A549 (cell line): ENCODE data around the gene AFF2. TPM values are rescaled to one million over a fixed set of nuclear protein-coding genes. Genes with fewer than 3 reads are reported as not detected.
"Not testable (repeated sequence)": the region's sequence is repeated elsewhere in the genome, so short reads cannot be mapped to it uniquely, and the experiment has no call there.

Source experiments
- ATAC-seq, 2 experiments: fragments of 200-7000 bp in 1 of 2; fragments of >200 bp in 1 of 2; cut with Nextera tagmentation in 1 of 2; cut with Tn5 transposase in 1 of 2; 3 replicates each; pipeline versions ENCODE4 v1.8.0 to v1.9.1; 2018 to 2020; ENCODE audit warnings: mild to moderate bottlenecking in 1 of 2, moderate library complexity in 1 of 2
- CTCF ChIA-PET: fragments of 300-600 bp; sonication (Branson Sonifier 250); formaldehyde crosslinking; extraction: SDS; loops from one replicate; lab custom pipeline; 2021; ENCODE audit warnings: antibody characterized with exemption, inconsistent platforms; lab: Yijun Ruan, JAX
- POLR2A ChIA-PET: fragments of 350-600 bp; formaldehyde crosslinking; extraction: SDS; loops from one replicate; lab custom pipeline; 2021; ENCODE audit warnings: antibody characterized with exemption, inconsistent platforms; lab: Yijun Ruan, JAX
- DNase-seq, 2 experiments: peaks; one replicate each; pipeline versions ENCODE4 v3.0.0 to v3.0.0-alpha.2; 2011 to 2016; ENCODE audit warnings: low read depth in 1 of 2, low spot score in 1 of 2
- FAIRE-seq: peaks from 2 replicates; lab custom pipeline; 2011; peaks lifted over from hg19 to GRCh38; lab: Jason Lieb, UNC
- H3K27ac ChIP-seq, 2 experiments: fragments of >200 bp; sonication (Bioruptor Twin); formaldehyde crosslinking; 3 replicates each; pipeline ENCODE4 v1.5.1; 2016 to 2017
- H3K4me1 ChIP-seq: fragments of >200 bp; sonication (Bioruptor Twin); formaldehyde crosslinking; 3 replicates; pipeline ENCODE4 v1.6.1; 2016
- H3K4me2 ChIP-seq: fragments of >200 bp; sonication (Bioruptor Twin); formaldehyde crosslinking; 3 replicates; pipeline ENCODE4 v1.6.1; 2016
- H3K4me3 ChIP-seq: fragments of >200 bp; sonication (Bioruptor Twin); formaldehyde crosslinking; 3 replicates; pipeline ENCODE4 v1.5.1; 2016
- H3K9me3 ChIP-seq: fragments of >200 bp; sonication (Bioruptor Twin); formaldehyde crosslinking; 3 replicates; pipeline ENCODE4 v1.6.1; 2016
- BHLHE40 ChIP-seq: IDR thresholded peaks from 2 replicates; pipeline ENCODE4 v1.6.1; 2012; ENCODE audit warnings: low read depth, low read length, inconsistent platforms
- CBX2 ChIP-seq: fragments of 200-600 bp; sonication (generic); IDR thresholded peaks from 2 replicates; pipeline ENCODE4 v1.6.1; 2016; ENCODE audit warnings: low read depth, mild to moderate bottlenecking, borderline replicate concordance
- CHD2 ChIP-seq: fragments of 150-350 bp; IDR thresholded peaks from 2 replicates; pipeline ENCODE4 v1.6.1; 2014; ENCODE audit warnings: low read length; ENCODE audit not compliant: partially characterized antibody
- CHD4 ChIP-seq: fragments of 200-600 bp; sonication (generic); IDR thresholded peaks from 2 replicates; pipeline ENCODE4 v1.6.1; 2016; ENCODE audit warnings: antibody characterized with exemption, mild to moderate bottlenecking, borderline replicate concordance
- EHMT2 ChIP-seq: fragments of 200-600 bp; sonication (generic); IDR thresholded peaks from 2 replicates; pipeline ENCODE4 v1.6.1; 2016; ENCODE audit warnings: antibody characterized with exemption, low read depth, mild to moderate bottlenecking, moderate library complexity
- EP300 ChIP-seq, 2 experiments: fragments of >200 bp; sonication (Bioruptor Twin); formaldehyde crosslinking; IDR thresholded peaks; 2 replicates in 1 of 2; 3 replicates in 1 of 2; pipeline ENCODE4 v1.6.1; 2016 to 2017
- FOSL2 ChIP-seq, 2 experiments: fragments of 450-650 bp in 1 of 2; fragments of >200 bp in 1 of 2; sonication (Bioruptor Twin) in 1 of 2; formaldehyde crosslinking; IDR thresholded peaks; 2 replicates each; pipeline versions ENCODE4 v1.5.0 to v1.6.1; 2016 to 2020; ENCODE audit warnings: mild to moderate bottlenecking in 1 of 2, moderate library complexity in 1 of 2
- HDAC2 ChIP-seq: fragments of 200-600 bp; sonication (generic); IDR thresholded peaks from 2 replicates; pipeline ENCODE4 v1.6.1; 2016
- HES2 ChIP-seq: fragments of >200 bp; sonication (Bioruptor Twin); formaldehyde crosslinking; IDR thresholded peaks from 2 replicates; pipeline ENCODE4 v1.6.1; 2016
- HEYL ChIP-seq: fragments of 250-450 bp; sonication (Bioruptor Pico); IDR thresholded peaks from 2 replicates; pipeline ENCODE4 v1.8.0; 2021; ENCODE audit warnings: mild to moderate bottlenecking, moderate library complexity
- HOXB13 ChIP-seq: fragments of 250-450 bp; sonication (Bioruptor Pico); IDR thresholded peaks from 2 replicates; pipeline ENCODE4 v1.5.0; 2020; ENCODE audit warnings: low read depth, mild to moderate bottlenecking, moderate library complexity
- HOXB5 ChIP-seq: fragments of 250-450 bp; sonication (Bioruptor Pico); IDR thresholded peaks from 2 replicates; pipeline ENCODE4 v1.5.0; 2020; ENCODE audit warnings: mild to moderate bottlenecking, moderate library complexity
- MAFK ChIP-seq: fragments of 450-650 bp; IDR thresholded peaks from 2 replicates; pipeline ENCODE4 v1.6.1; 2014; ENCODE audit not compliant: partially characterized antibody
- MAX ChIP-seq: IDR thresholded peaks from 2 replicates; pipeline ENCODE4 v1.6.1; 2012
- MYC ChIP-seq: IDR thresholded peaks from 2 replicates; pipeline ENCODE4 v1.6.1; 2012; ENCODE audit warnings: mild to moderate bottlenecking, inconsistent platforms, low read length, improper control_type of control experiment, borderline replicate concordance
- NFE2L2 ChIP-seq: fragments of 150-350 bp; conservative IDR thresholded peaks from 2 replicates; pipeline ENCODE4 v1.6.1; 2014; ENCODE audit warnings: low read length
- NR3C1 ChIP-seq: fragments of >200 bp; sonication (Bioruptor Twin); formaldehyde crosslinking; IDR thresholded peaks from 3 replicates; pipeline ENCODE4 v1.6.1; 2017
- POLR2A ChIP-seq: IDR thresholded peaks from 2 replicates; pipeline ENCODE4 v1.6.1; 2012; ENCODE audit warnings: mild to moderate bottlenecking, low read length
- RCOR1 ChIP-seq: fragments of 150-350 bp; IDR thresholded peaks from 2 replicates; pipeline ENCODE4 v1.6.1; 2014; ENCODE audit warnings: antibody characterized with exemption, low read length, low read depth
- REST ChIP-seq: fragments of 200-600 bp; sonication (generic); IDR thresholded peaks from 2 replicates; pipeline ENCODE4 v1.6.1; 2016; ENCODE audit warnings: antibody characterized with exemption, mild to moderate bottlenecking, moderate library complexity
- ZFP36 ChIP-seq: fragments of 450-650 bp; IDR thresholded peaks from 2 replicates; pipeline ENCODE4 v1.6.1; 2014; ENCODE audit warnings: borderline replicate concordance; ENCODE audit not compliant: partially characterized antibody
- WGBS: methylation state at CpG from one replicate; pipeline ENCODE4 v1.1.6; 2017; ENCODE audit errors: missing lambda C conversion rate; 5-methylcytosine and 5-hydroxymethylcytosine counted together
- polyA plus RNA-seq, 4 experiments: library from polyadenylated mRNA; depleted of rRNA in 3 of 4; stranded (reverse); fragments of >200 nt; fragmentation: RNase III in 1 of 4; extraction: RNeasy Plus Mini Kit Qiagen cat#74134 plus additional on column Dnase treatment in 1 of 4; gene quantifications; 2 replicates in 3 of 4; 3 replicates in 1 of 4; pipeline ENCODE4 v1.2.3, GENCODE V29; 2011 to 2017

AFF2 gene
- polyA plus RNA-seq, 2 of the 4 experiments (the other 2 are of a cell fraction): 0.04 TPM; not detected in 1

GRCh38 chrX:148905400-148905799, 405.0 kb downstream of the AFF2 start:
- DNase-seq: no peak

GRCh38 chrX:148906628-148907027, 406.2 kb downstream of the AFF2 start:
- CTCF ChIA-PET, H3K27ac ChIP-seq, H3K9me3 ChIP-seq, H3K4me1 ChIP-seq, H3K4me3 ChIP-seq, ATAC-seq, FAIRE-seq, POLR2A ChIA-PET, DNase-seq, H3K4me2 ChIP-seq: not testable (repeated sequence)
- 47% methylated on average over 8 of the region's 11 CpGs for WGBS

More at GRCh38 chrX:148905400-148905799, 405.0 kb downstream of the AFF2 start:
- Histone ChIP-seq H3K9me3 (no peaks in the 10 kb centered on the region), H3K27ac (no peak overlapping the region), H3K4me2 (no peak overlapping the region), H3K4me3 (no peak overlapping the region), H3K4me1 (no peaks in the 10 kb centered on the region)
- ATAC-seq (no peak), FAIRE-seq (no peak)
- 5% methylated on average over 3 of the region's 5 CpGs for WGBS
- CTCF ChIA-PET: interaction anchor here (0.6 kb wide), 1 partner anchor 387 kb away, joined by 3 read pairs; no protein-coding TSS in a partner anchor
- POLR2A ChIA-PET: no interaction called here
- TF ChIP-seq CHD4 (no peak), HES2 (no peak), FOSL2 (IDR thresholded peaks at IDR 0.05) (no peak), FOSL2 (CRISPR knock-in tag; IDR thresholded peaks at IDR 0.05) (no peak), EP300 (IDR thresholded peaks at IDR 0.05) (no peak), MAX (no peak), ZFP36 (no peak), NR3C1 (no peak), BHLHE40 (no peak), NFE2L2 (no peak), CHD2 (no peak), REST (no peak)

- TF ChIP-seq MYC: no peak
- no peak for TF ChIP-seq HES2
- TF ChIP-seq RCOR1: no peak
- no peak for TF ChIP-seq EHMT2
- no peak for TF ChIP-seq CBX2
- no peak for TF ChIP-seq HOXB13 (CRISPR knock-in tag)
- TF ChIP-seq HEYL (CRISPR knock-in tag): no peak
- TF ChIP-seq HOXB5: no peak
- no peak for TF ChIP-seq HDAC2
- TF ChIP-seq MAFK: no peak
- TF ChIP-seq POLR2A: no peak
- TF ChIP-seq REST: no peak
- TF ChIP-seq MAX: no peak
- POLR2A ChIA-PET: no interaction called here
- DNase-seq (no peak), ATAC-seq (no peak), FAIRE-seq (no peak)
- Histone ChIP-seq H3K9me3 (no peaks in the 10 kb centered on the region), H3K4me3 (no peak overlapping the region), H3K4me1 (no peaks in the 10 kb centered on the region), H3K4me2 (no peak overlapping the region), H3K27ac (no peak overlapping the region)
- CTCF ChIA-PET: no interaction called here
Observed at GRCh38 chrX:148909758-148910157, 409.3 kb downstream of the AFF2 start.
